Endothelial cell of umbilical vein (primary cell): ENCODE results near the gene TRIM37. TPM values are rescaled to one million over a fixed set of nuclear protein-coding genes. Genes with fewer than 3 reads are reported as not detected.

ENCODE experiments used
- BruUV-seq: library from RNA; stranded (reverse); fragments of 400-500 nt; replicated peaks from 2 replicates; lab custom pipeline; 2021; lab: Mats Ljungman, UMichigan
- CTCF ChIA-PET: fragments of 300-600, 350-600 bp; sonication (Branson Sonifier 250); formaldehyde crosslinking; loops from one replicate; lab custom pipeline; 2021; ENCODE audit warnings: antibody characterized with exemption, inconsistent platforms; lab: Charles Lee
- POLR2A ChIA-PET: fragments of 300-600, 350-600 bp; sonication (Branson Sonifier 250); formaldehyde crosslinking; loops from one replicate; lab custom pipeline; 2021; ENCODE audit warnings: antibody characterized with exemption, inconsistent platforms; lab: Charles Lee
- DNase-seq: peaks from one replicate; pipeline ENCODE4 v3.0.0-alpha.2; 2011; ENCODE audit warnings: low read depth, low spot score
- FAIRE-seq: peaks from 2 replicates; lab custom pipeline; 2011; peaks lifted over from hg19 to GRCh38; lab: Jason Lieb, UNC
- H2AFZ ChIP-seq: 2 replicates; pipeline ENCODE4 v1.6.0; 2012; ENCODE audit warnings: low read depth, low read length, control low read depth, inconsistent platforms
- H3K27ac ChIP-seq: 2 replicates; pipeline ENCODE4 v1.5.1; 2011; ENCODE audit warnings: low read depth, mild to moderate bottlenecking, control low read depth, low read length, moderate library complexity; ENCODE audit not compliant: insufficient read depth
- H3K27me3 ChIP-seq, 2 experiments: 2 replicates each; pipeline versions ENCODE4 v1.6.0 to v1.6.1; 2011; ENCODE audit warnings: low read length in 2 of 2, mixed read lengths in 1 of 2; ENCODE audit not compliant: control insufficient read depth in 2 of 2, insufficient read depth in 2 of 2
- H3K36me3 ChIP-seq, 2 experiments: 2 replicates in 1 of 2; 3 replicates in 1 of 2; pipeline ENCODE4 v1.5.1; 2011; ENCODE audit warnings: low read length in 2 of 2, mild to moderate bottlenecking in 1 of 2, moderate library complexity in 1 of 2; ENCODE audit not compliant: control insufficient read depth in 2 of 2, insufficient read depth in 2 of 2; ENCODE audit errors: extremely low read depth in 1 of 2
- H3K4me1 ChIP-seq: 3 replicates; pipeline ENCODE4 v1.5.1; 2011; ENCODE audit warnings: mild to moderate bottlenecking, low read length; ENCODE audit not compliant: control insufficient read depth, insufficient read depth; ENCODE audit errors: extremely low read depth
- H3K4me2 ChIP-seq: 2 replicates; pipeline ENCODE4 v1.6.1; 2011; ENCODE audit warnings: low read length, control low read depth, mixed read lengths; ENCODE audit not compliant: insufficient read depth
- H3K4me3 ChIP-seq, 3 experiments: fragments of 200-600 bp in 1 of 3; sonication (generic), shearing (Covaris generic) in 1 of 3; replicated peaks in 1 of 3; 2 replicates each; pipeline ENCODE4 v1.5.1; 2011 to 2016; ENCODE audit warnings: control low read depth in 3 of 3, low read length in 3 of 3, mild to moderate bottlenecking in 2 of 3, inconsistent platforms in 1 of 3, low read depth in 1 of 3, moderate library complexity in 1 of 3; ENCODE audit not compliant: insufficient read depth in 1 of 3
- H3K79me2 ChIP-seq: 2 replicates; pipeline ENCODE4 v1.6.0; 2012; ENCODE audit warnings: low read length, inconsistent platforms; ENCODE audit not compliant: control insufficient read depth, insufficient read depth
- H3K9ac ChIP-seq: replicated peaks from 2 replicates; pipeline ENCODE3; 2011; ENCODE audit warnings: low read length, control low read depth; ENCODE audit not compliant: insufficient read depth; ENCODE audit errors: extremely low read depth
- H3K9me1 ChIP-seq: replicated peaks from 3 replicates; pipeline ENCODE4 v1.6.0; 2011; ENCODE audit warnings: mild to moderate bottlenecking, low read length; ENCODE audit not compliant: control insufficient read depth, insufficient read depth; ENCODE audit errors: extremely low read depth
- H3K9me3 ChIP-seq: replicated peaks from 2 replicates; pipeline ENCODE4 v1.5.1; 2012; ENCODE audit warnings: low read length, inconsistent platforms; ENCODE audit not compliant: control insufficient read depth, insufficient read depth
- H4K20me1 ChIP-seq: replicated peaks from 2 replicates; pipeline ENCODE3; 2011; ENCODE audit warnings: mild to moderate bottlenecking, low read length; ENCODE audit not compliant: control insufficient read depth, insufficient read depth; ENCODE audit errors: extremely low read depth
- CTCF ChIP-seq, 2 donors: IDR thresholded peaks; 1 replicate in 1 of 2; 2 replicates in 1 of 2; pipeline ENCODE4 v1.5.1; 2011; ENCODE audit warnings: low read length in 2 of 2, mild to moderate bottlenecking in 2 of 2, moderate library complexity in 2 of 2, control low read depth in 1 of 2, inconsistent platforms in 1 of 2, low read depth in 1 of 2; ENCODE audit not compliant: insufficient read depth in 1 of 2; ENCODE audit errors: extremely low read depth in 1 of 2
- EZH2 ChIP-seq: IDR thresholded peaks from 2 replicates; pipeline ENCODE4 v1.6.1; 2012; ENCODE audit warnings: borderline replicate concordance, low read depth, mild to moderate bottlenecking, moderate library complexity, low read length, inconsistent platforms; ENCODE audit not compliant: severe bottlenecking
- FOS ChIP-seq: IDR thresholded peaks from 2 replicates; pipeline ENCODE4 v1.6.1; 2011; ENCODE audit warnings: mild to moderate bottlenecking, low read length, moderate library complexity, borderline replicate concordance; ENCODE audit not compliant: insufficient read depth
- GATA2 ChIP-seq: IDR thresholded peaks from 2 replicates; pipeline ENCODE4 v1.7.0; 2011; ENCODE audit warnings: low read depth, mild to moderate bottlenecking, moderate library complexity, mixed read lengths, low read length; ENCODE audit not compliant: insufficient read length, insufficient read depth
- JUN ChIP-seq: IDR thresholded peaks from 2 replicates; pipeline ENCODE4 v1.6.1; 2011; ENCODE audit warnings: borderline replicate concordance, low read depth; ENCODE audit not compliant: insufficient read length, insufficient read depth
- MYC ChIP-seq: IDR thresholded peaks from one replicate; pipeline ENCODE4 v1.6.1; 2011; ENCODE audit warnings: mild to moderate bottlenecking, low read depth, low read length
- POLR2A ChIP-seq: IDR thresholded peaks from 2 replicates; pipeline ENCODE4 v1.6.1; 2012; ENCODE audit warnings: low read depth, mild to moderate bottlenecking, control low read depth, low read length
- POLR2AphosphoS5 ChIP-seq: IDR thresholded peaks from 2 replicates; pipeline ENCODE4 v1.6.1; 2012; ENCODE audit warnings: low read depth, mild to moderate bottlenecking, control low read depth, low read length, moderate library complexity; ENCODE audit not compliant: insufficient read depth
- dilution Hi-C: fragments of 300-500 bp; cut with MboI; formaldehyde crosslinking; loops from one replicate; pipeline ENCODE4 v1.15.0; 2019; ENCODE audit warnings: low sequenced_read_pairs; ENCODE audit not compliant: extremely low pct_ligation_motif_present
- intact Hi-C: fragments of 100-400 bp; cut with micrococcal nuclease; formaldehyde crosslinking; loops from one replicate; pipeline ENCODE4 v1.10.0; 2022
- polyA plus RNA-seq, 4 experiments: library from polyadenylated mRNA; depleted of rRNA in 3 of 4; stranded (reverse) in 3 of 4; unstranded in 1 of 4; fragments of >200 nt; gene quantifications; 2 replicates each; pipeline versions ENCODE4 v1.2.1 to v1.2.3, GENCODE V29; 2011 to 2012; ENCODE audit warnings: missing spikeins in 1 of 4
- total RNA-seq: library from RNA; stranded (reverse); gene quantifications from 2 replicates; pipeline ENCODE4 v1.2.3, GENCODE V29; 2021
- TF ChIP-seq, protein P1 (sequence below): IDR thresholded peaks from 2 replicates; pipeline ENCODE4 v1.6.1; 2011; ENCODE audit not compliant: insufficient read depth, insufficient read length

The TRIM37 gene
- total and polyA plus RNA-seq, 2 donors (not counting 3 experiments of a cell fraction or from before 2014, with no cell fraction given), result 18.8 to 41.9 TPM

DNA sequence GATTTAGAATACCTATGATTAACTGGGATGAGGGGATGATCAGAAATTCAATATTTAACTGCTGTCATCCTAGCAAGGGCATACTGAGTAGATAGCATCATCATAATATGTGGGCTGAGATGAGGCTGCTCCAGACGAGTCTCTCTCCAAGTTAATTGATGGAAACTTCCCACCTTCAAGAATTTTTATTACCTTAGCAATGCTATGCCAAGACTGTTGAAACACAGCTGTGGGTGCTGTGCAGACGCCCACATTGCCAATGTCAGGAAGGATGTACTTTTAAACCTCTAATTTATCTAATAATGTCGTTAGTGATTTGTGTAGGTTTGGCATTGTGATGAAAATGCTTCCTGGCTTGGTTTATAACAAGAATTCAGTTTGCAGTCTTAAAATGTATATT is 170.4 kb downstream of the TRIM37 start:
- no peaks in the 10 kb centered on the region for H3K36me3 ChIP-seq
- TF ChIP-seq POLR2A (no peak), GATA2 (no peak)
- TF ChIP-seq, protein P1, sequence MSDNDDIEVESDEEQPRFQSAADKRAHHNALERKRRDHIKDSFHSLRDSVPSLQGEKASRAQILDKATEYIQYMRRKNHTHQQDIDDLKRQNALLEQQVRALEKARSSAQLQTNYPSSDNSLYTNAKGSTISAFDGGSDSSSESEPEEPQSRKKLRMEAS, result no peak
- intact Hi-C loops, result no loop called here
- H3K9me3 ChIP-seq, result no peaks in the 10 kb centered on the region
- no TSS peak for BruUV-seq
- POLR2A ChIA-PET, result no interaction called here
- no peaks in the 10 kb centered on the region for H3K4me1 ChIP-seq
- CTCF ChIA-PET, result no interaction called here
- FAIRE-seq, result no peak
- no peak overlapping the region for H3K4me2 ChIP-seq
- DNase-seq, result no peak
- H3K9me1 ChIP-seq, result no peaks in the 10 kb centered on the region
- H3K27me3 ChIP-seq, result no peaks in the 10 kb centered on the region
- no peak overlapping the region for H2AFZ ChIP-seq
- H3K9ac ChIP-seq, result no peak overlapping the region
- H3K27ac ChIP-seq, result no peak overlapping the region
- dilution Hi-C loops, result no loop called here
- no peaks in the 10 kb centered on the region for H4K20me1 ChIP-seq
- H3K79me2 ChIP-seq, result no peaks in the 10 kb centered on the region
- no peak overlapping the region for H3K4me3 ChIP-seq

DNA sequence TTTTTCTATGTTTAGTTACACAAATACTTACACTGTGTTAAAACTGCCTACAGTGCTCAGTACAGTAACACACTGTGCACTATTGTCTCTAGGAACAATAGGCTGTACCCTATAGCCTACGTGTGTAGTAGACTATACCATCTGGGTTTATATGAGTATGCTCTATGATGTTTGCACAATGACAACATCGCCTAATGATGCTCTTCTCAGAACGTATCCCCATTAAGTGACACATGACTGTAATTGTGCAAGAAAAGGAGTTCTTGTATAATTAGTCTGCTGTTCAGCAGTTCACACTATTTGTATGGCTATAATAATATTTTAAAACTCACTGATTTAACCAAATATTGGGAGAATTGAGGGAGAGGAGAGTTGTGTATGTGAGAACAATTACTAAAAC is 173.7 kb downstream of the TRIM37 start:
- intact Hi-C loops, result no loop called here
- Histone ChIP-seq H4K20me1 (no peaks in the 10 kb centered on the region), H3K9me1 (no peaks in the 10 kb centered on the region), H3K36me3 (no peaks in the 10 kb centered on the region), H3K4me2 (no peak overlapping the region), H3K9me3 (no peaks in the 10 kb centered on the region), H3K27me3 (no peaks in the 10 kb centered on the region), H3K27ac (no peak overlapping the region), H3K4me3 (no peak overlapping the region), H3K79me2 (no peaks in the 10 kb centered on the region), H2AFZ (no peak overlapping the region), H3K9ac (no peak overlapping the region), H3K4me1 (no peaks in the 10 kb centered on the region)
- POLR2A ChIA-PET, result no interaction called here
- TF ChIP-seq JUN, result no peak
- TF ChIP-seq MYC, result no peak
- no peak for TF ChIP-seq POLR2A
- no peak for TF ChIP-seq CTCF (IDR thresholded peaks at IDR 0.05; ENCODE audit: extremely low read depth in 1 of 2, insufficient read depth in 1 of 2, low read depth in 1 of 2, low read length in 2 of 2)
- TF ChIP-seq POLR2AphosphoS5, result no peak
- no peak for TF ChIP-seq GATA2
- TF ChIP-seq, protein P1, result no peak
- no peak for TF ChIP-seq EZH2
- TF ChIP-seq FOS, result no peak
- BruUV-seq, result no TSS peak
- DNase-seq (no peak), FAIRE-seq (no peak)
- CTCF ChIA-PET, result no interaction called here
- dilution Hi-C loops, result no loop called here
